NCI-H446 (cell line): ENCODE data around the gene ZAR1.
"Not testable (repeated sequence)": the region's sequence is repeated elsewhere in the genome, so short reads cannot be mapped to it uniquely, and the experiment has no call there.

ENCODE experiments used
- DNase-seq, 2 experiments: peaks; one replicate each; lab custom pipeline; 2025; lab: John Stamatoyannopoulos, UW

ZAR1 gene

DNA sequence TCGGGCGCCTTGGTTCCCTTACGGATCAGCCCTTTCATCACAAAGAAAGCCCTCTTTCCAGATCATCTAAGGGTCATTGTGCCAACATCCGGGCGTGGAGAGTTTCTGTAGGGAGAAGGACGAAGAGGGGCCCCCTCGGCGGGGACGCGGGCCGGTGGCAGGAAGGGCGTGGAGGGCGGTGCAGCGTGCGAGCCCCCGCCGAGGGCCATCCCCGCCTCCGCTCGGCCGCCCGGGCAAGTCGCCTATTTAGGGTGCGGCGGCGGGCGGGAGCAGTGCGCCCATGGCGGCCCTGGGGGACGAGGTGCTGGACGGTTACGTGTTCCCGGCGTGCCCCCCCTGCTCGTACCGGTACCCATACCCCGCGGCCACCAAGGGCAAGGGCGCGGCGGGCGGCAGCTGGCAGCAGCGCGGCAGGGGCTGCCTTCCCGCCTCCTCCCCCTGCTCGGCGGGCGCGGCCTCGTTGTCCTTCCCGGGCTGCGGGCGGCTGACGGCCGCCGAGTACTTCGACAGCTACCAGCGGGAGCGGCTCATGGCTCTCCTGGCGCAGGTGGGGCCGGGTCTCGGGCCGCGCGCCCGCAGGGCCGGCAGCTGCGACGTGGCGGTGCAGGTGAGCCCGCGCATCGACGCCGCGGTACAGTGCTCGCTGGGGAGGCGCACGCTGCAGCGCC lies at the start of gene ZAR1:
Gene ZAR1 (plus strand): TSS at position 241 of the 668 bp plus-strand sequence. CDS start 40 bp downstream, at position 281.
- DNase-seq: no peak

DNA sequence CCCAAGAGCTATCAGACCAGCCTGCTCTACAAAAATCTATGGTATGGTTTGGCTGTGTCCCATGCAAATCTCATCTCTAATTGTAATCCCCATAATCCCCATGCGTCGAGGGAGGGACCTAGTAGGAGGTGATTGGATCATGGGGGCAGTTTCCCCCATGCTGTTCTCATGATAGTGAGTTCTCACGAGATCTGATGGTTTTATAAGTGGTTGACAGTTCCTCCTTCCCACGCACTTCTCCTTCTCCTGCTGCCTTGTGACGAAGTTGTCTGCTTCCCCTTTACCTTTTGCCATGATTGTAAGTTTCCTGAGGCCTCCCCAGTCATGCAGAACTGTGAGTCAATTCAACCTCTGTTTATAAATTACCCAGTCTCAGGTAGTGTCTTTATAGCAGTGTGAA lies 49.1 kb upstream of the ZAR1 start:
- not testable (repeated sequence) for DNase-seq

DNA sequence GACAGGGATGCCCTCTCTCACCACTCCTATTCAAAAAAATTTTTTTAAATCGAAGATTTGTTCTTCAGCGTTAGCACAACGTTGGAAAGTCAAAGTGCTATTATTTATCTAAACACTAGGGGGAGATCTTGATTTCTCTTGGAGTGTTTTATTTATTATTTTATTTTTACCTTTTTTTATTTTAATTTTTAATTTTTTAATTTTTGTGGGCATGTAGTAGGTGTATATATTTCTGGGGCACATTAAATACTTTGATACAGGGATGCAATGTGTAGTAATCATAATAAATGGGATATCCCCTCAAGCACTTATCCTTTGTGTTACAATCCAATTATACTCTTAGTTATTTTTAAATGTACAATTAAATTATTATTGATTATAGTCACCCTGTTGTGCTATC lies 44.3 kb upstream of the ZAR1 start:
- no peak for DNase-seq

DNA sequence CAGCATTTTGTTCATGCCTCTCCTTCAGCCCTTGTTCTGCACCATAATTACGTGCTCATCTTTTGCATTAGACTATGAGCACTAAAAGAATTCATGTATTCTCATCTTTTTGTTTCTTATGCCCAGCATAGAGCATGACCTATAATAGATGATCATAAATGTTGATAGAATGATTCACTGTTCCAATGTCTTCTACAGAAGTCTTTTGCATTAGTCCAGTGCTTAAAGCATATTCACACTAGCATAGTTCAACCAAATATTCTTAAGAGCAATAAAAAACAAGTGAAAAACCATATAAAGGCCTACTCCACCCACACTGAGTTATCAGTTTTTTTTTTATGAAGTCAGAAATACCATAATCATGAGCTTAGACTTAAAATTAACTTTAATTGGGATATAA lies 43.4 kb upstream of the ZAR1 start:
- DNase-seq: no peak

GRCh38 chr4:48449151-48449550 lies 40.9 kb upstream of the ZAR1 start:
- no peak for DNase-seq

DNA sequence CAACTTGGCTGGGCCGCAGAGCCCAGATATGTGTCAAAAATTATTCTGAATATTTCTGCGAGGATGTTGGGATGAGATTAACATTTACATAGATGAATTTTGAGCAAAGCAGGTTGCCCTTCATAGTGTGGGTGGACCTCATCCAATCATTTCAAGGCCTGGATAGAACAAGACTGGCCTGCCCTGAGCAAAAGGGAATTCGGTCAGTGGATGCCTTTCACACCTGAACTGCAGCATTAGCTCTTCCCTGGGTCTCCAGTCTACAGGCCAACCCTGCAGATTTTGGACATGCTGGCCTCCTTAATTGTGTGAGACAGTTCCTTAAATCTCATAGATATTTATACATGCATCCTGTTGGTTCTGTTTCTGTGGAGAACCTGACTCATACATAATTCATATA lies 39.3 kb upstream of the ZAR1 start:
- no peak for DNase-seq

DNA sequence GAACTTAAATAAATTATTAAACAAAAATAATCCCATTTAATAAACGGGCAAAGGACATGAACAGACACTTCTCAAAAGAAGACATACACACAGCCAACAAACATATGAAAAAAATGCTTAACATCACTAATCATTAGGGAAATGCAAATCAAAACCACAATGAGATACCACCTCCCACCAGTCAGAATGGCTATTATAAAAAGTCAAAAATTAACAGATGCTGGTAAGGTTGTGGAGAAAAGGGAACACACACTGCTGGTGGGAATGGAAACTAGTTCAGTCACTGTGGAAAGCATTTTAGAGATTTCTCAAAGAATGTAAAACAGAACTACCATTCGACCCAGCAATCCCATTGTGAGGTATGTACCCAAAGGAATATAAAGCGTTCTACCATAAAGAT lies 38.4 kb upstream of the ZAR1 start:
- not testable (repeated sequence) for DNase-seq

- no peak for DNase-seq
Observed at GRCh38 chr4:48454591-48454990, 35.5 kb upstream of the ZAR1 start.

DNA sequence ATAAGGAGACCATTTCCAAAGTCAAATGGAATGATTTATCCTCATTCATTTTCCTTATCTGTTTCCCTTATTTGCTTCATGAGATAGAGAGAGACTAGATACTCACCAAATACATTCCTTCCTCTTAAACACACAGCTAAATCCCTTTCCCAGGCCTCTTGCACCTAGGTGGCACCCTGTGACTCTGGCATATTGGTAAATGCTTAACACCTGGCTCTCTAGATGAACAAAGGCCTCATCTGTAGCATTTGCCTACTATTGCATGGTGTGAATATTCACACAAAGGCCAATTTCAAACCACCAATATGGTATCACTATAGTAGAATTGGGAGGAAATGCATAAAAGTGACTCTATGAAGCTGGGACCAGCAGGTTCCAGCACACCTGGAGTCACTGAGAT lies 29.1 kb upstream of the ZAR1 start:
- no peak for DNase-seq

DNA sequence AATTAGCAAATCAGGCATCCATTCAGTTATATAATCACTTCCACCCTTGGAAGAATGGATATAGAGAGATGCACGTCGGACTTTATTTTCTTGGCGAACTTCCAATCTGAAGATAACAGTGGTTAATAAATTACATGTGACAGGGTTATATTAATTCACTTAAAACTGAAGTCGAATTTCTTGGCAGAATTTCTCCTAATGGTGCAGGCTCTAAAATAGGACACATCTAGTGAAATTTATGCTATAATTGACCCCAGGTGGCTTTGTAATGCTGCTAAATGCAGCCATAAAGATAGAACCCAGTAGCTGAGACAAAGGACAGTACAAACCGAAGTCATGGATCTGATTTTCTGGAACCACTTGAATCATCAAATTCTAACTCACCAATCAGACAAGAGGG lies 27.7 kb upstream of the ZAR1 start:
- no peak for DNase-seq

- no peak for DNase-seq
Observed at GRCh38 chr4:48467442-48467841, 22.6 kb upstream of the ZAR1 start.

GRCh38 chr4:48467891-48468290 lies 22.2 kb upstream of the ZAR1 start:
- no peak for DNase-seq

- DNase-seq: no peak
Observed at GRCh38 chr4:48470137-48470536, 19.9 kb upstream of the ZAR1 start.

DNA sequence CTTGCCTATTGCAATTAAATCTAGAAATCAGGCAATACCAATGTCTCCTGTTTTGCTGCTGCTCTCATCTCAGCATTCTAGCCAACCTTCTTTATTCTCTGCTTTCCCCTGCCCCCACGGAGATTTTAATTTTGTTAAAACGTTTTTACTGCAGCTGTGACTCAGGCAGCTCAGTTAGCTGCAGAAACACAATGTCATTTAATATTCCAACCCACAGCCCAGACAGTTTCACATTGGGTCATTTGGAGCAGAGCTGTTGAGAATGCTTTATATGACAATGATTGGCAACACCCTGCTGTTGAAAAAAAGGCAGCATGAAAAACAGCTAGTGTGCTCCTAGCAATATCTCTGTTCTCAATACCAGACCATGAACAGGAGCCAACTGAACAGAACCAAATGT lies 19.5 kb upstream of the ZAR1 start:
- no peak for DNase-seq

DNA sequence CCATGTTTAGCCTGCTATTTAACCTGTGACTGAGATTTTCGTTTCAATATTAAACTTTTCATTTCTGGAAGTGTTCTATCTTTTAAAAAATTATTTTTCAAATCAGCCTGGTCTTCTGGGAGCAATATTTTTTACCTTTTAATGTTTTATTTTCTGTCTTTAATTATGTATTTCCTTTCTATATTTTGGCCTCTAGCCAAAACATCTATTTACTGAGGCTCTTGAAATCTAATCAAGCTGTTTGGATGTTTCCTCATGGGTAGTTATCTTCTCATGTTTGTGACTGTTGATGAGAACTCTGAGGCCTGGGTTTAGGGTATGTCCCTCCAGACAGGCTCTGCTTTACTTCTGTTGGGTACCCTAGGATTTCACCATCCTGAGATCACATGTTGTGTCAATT lies 17.3 kb upstream of the ZAR1 start:
- no peak for DNase-seq

- no peak for DNase-seq
Observed at GRCh38 chr4:48475770-48476169, 14.3 kb upstream of the ZAR1 start.

GRCh38 chr4:48478273-48478672 lies 11.8 kb upstream of the ZAR1 start:
- DNase-seq: no peak

DNA sequence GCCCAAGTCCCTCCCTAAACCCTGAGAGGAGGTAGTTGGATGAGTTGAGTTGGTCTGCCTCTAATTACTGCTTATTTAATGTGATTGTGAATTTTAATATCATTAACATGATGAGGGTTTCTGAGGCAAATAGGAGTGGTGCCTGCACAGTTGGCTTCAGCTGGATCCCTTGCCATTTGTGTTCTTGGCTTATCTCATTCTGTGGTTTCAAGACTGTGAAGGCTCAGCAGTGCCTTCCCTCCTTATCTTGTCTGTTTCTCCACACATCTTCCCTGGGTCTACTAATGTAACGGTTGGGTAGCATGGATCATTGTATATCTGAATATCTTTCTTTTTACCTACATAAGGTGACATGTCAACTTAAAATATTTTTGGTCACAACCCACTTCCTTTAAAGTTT lies 8.5 kb upstream of the ZAR1 start:
- DNase-seq: no peak

GRCh38 chr4:48483006-48483776 lies 6.9 kb upstream of the ZAR1 start, which contains the start of gene SLC10A4:
Gene SLC10A4, plus strand, starts transcription at chr4:48483343. Its CDS starts 219 bp downstream, at chr4:48483562.
- DNase-seq: peak in 1 of 2 experiments; percentile 23

DNA sequence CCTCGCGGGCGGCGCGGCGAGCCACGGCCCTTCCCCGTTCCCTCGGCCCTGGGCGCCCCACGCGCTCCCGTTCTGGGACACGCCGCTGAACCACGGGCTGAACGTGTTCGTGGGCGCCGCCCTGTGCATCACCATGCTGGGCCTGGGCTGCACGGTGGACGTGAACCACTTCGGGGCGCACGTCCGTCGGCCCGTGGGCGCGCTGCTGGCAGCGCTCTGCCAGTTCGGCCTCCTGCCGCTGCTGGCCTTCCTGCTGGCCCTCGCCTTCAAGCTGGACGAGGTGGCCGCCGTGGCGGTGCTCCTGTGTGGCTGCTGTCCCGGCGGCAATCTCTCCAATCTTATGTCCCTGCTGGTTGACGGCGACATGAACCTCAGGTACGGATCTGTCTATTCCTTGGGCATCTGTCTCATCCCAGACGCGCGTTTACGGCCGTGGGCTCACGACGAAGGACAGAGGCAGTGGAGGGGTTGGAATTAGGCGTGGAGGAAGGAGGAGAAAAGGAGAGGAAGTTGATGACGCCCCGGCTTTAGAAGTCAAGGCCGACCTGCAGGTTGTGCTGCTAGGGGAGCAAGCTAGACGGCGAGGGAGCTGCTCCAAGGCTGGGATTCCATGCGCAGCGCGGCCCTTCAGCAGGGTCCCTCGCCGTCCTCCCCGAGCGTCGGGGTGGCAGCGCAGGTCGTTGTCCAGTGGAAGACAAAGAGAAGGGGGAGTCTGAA lies 6.1 kb upstream of the ZAR1 start:
- no peak for DNase-seq

GRCh38 chr4:48484494-48485168 lies 5.4 kb upstream of the ZAR1 start:
- no peak for DNase-seq

- no peak for DNase-seq
Observed at GRCh38 chr4:48489683-48490011, 405 bp upstream of the ZAR1 start.
